Ascending aorta (tissue), 2 donors: ENCODE results near the gene PIWIL1. TPM values are rescaled to one million over a fixed set of nuclear protein-coding genes. Genes with fewer than 3 reads are reported as not detected.

Source experiments
- DNase-seq, 2 donors: peaks; one replicate each; pipeline ENCODE4 v3.0.0-alpha.2; 2019; ENCODE audit warnings: low spot score in 2 of 2
- H3K27ac ChIP-seq, 2 donors: fragments of 200-600 bp; sonication (generic); one replicate each; pipeline ENCODE4 v1.5.1; 2016 to 2017; ENCODE audit warnings: mild to moderate bottlenecking in 1 of 2
- H3K27me3 ChIP-seq: fragments of 200-600 bp; sonication (generic); one replicate; pipeline ENCODE4 v1.5.1; 2017
- H3K36me3 ChIP-seq, 2 donors: fragments of 200-600 bp; sonication (generic); one replicate each; pipeline ENCODE4 v1.5.1; 2016
- H3K4me1 ChIP-seq, 2 donors: fragments of 200-600 bp; sonication (generic); one replicate each; pipeline ENCODE4 v1.5.1; 2016 to 2017; ENCODE audit warnings: mild to moderate bottlenecking in 1 of 2
- H3K4me3 ChIP-seq, 2 donors: fragments of 200-600 bp; sonication (generic); one replicate each; pipeline ENCODE4 v1.5.1; 2016 to 2017; ENCODE audit warnings: mild to moderate bottlenecking in 1 of 2
- H3K9me3 ChIP-seq, 2 donors: fragments of 200-600 bp; sonication (generic); one replicate each; pipeline ENCODE4 v1.5.1; 2016
- CTCF ChIP-seq, 3 experiments: fragments of 200-600 bp in 2 of 3; fragments of 450-650 bp in 1 of 3; sonication (generic) in 2 of 3; IDR thresholded peaks; one replicate each; pipeline ENCODE4 v1.5.1; 2016 to 2019; ENCODE audit warnings: antibody characterized with exemption in 3 of 3, mild to moderate bottlenecking in 1 of 3, moderate library complexity in 1 of 3
- intact Hi-C: fragments of 100-400 bp; cut with DNase I; formaldehyde crosslinking; loops from one replicate; pipeline ENCODE4 v1.15.1; 2023
- total RNA-seq: library from RNA; depleted of rRNA; stranded (reverse); fragments of >200 nt; gene quantifications from one replicate; pipeline ENCODE4 v1.1.0, GENCODE V29; 2016

Gene PIWIL1
- total RNA-seq, 1 donor from 2014 or later, result not detected

DNA sequence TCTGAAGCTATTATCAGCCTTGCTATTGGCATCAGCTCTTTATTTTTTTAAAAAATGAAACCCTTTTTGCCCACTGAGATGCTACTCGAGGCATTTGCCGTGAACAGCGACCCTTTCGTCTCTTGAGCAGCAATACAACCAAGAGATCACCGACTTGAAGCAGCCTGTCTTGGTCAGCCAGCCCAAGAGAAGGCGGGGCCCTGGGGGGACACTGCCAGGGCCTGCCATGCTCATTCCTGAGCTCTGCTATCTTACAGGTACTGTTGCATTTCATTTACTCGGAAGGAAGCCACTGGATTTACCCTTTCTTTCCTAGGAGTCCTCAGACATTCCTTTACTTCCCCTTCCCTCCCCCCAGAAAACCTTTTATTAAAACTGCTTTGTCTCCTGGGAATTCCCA, 16.7 kb downstream of the PIWIL1 start:
- no peak overlapping the region for H3K27ac ChIP-seq

GRCh38 chr12:130356222-130356621, 18.5 kb downstream of the PIWIL1 start:
- TF ChIP-seq CTCF (IDR thresholded peaks at IDR 0.05), result no peak
- no peaks in the 10 kb centered on the region for H3K27me3 ChIP-seq
- H3K4me1 ChIP-seq, result no peaks in the 10 kb centered on the region
- H3K4me3 ChIP-seq, result no peak overlapping the region
- H3K36me3 ChIP-seq, result no peaks in the 10 kb centered on the region
- no peak for DNase-seq
- no peak overlapping the region for H3K27ac ChIP-seq
- no peaks in the 10 kb centered on the region for H3K9me3 ChIP-seq
- intact Hi-C loops, result no loop called here

More for the DNA sequence above, 16.7 kb downstream of the PIWIL1 start:
- Histone ChIP-seq H3K4me1 (no peaks in the 10 kb centered on the region), H3K9me3 (no peaks in the 10 kb centered on the region), H3K36me3 (no peaks in the 10 kb centered on the region), H3K27me3 (no peaks in the 10 kb centered on the region), H3K4me3 (no peak overlapping the region)
- intact Hi-C loops, result no loop called here
- DNase-seq, result no peak
- TF ChIP-seq CTCF (IDR thresholded peaks at IDR 0.05), result no peak

- no peak overlapping the region for H3K27ac ChIP-seq
- no peak for DNase-seq
- H3K4me3 ChIP-seq, result no peak overlapping the region
- no peaks in the 10 kb centered on the region for H3K36me3 ChIP-seq
- no peaks in the 10 kb centered on the region for H3K9me3 ChIP-seq
- H3K27me3 ChIP-seq, result no peaks in the 10 kb centered on the region
- intact Hi-C loops, result no loop called here
- TF ChIP-seq CTCF (IDR thresholded peaks at IDR 0.05), result no peak
- no peaks in the 10 kb centered on the region for H3K4me1 ChIP-seq
Observed at GRCh38 chr12:130357241-130357640, 19.6 kb downstream of the PIWIL1 start.

DNA sequence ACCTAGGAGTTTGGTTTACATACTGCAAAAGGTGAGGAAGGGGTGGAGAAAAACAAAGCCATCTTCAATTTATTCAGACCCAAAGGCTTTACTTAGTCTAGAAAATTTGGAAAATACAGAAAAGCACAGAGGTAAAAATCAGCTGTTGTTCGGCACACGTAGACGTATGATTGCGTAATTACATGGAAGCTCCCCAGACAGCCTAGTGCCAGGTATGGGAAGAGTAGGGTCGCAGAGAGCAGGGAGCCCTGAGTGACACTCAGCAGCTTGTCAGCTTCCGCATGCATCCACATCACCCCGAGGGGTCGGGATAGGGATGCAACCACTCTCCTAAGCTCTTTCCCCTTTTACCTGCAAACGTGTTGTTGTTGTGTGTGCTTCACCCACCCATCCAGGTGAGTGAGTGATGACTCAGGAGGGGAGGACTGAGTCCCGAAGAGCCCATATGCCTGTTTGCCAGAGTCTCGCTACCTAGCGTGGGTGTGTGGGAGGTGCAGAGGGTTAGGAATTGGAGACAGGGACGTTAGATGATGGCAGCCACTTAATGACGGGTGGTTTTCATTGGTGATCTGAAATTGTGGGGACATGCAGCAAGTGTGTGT, 20.1 kb downstream of the PIWIL1 start:
- H3K9me3 ChIP-seq, result no peaks in the 10 kb centered on the region
- H3K4me1 ChIP-seq, result no peaks in the 10 kb centered on the region
- H3K27me3 ChIP-seq, result no peaks in the 10 kb centered on the region
- H3K27ac ChIP-seq, result no peak overlapping the region
- no peaks in the 10 kb centered on the region for H3K36me3 ChIP-seq
- no peak for DNase-seq
- intact Hi-C loops, result no loop called here
- H3K4me3 ChIP-seq, result no peak overlapping the region
- no peak for TF ChIP-seq CTCF (IDR thresholded peaks at IDR 0.05)

DNA sequence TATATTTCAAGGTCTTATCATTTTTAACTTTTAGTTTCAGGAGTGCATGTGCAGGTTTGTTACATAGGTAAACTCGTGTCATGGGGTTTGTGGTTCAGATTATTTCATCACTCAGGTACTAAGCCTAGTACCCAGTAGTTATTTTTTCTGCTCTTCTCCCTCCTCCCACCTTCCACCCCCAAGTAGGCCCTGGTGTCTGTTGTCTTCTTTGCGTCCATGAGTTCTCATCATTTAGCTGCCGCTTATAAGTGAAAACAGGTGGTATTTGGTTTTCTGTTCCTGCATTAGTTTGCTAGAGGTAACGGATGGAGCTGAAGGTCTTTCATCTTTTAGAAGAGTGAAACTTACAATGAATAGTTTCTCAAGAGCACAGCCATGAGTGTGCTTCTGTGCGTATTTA, 24.4 kb downstream of the PIWIL1 start:
- no peak for TF ChIP-seq CTCF (IDR thresholded peaks at IDR 0.05)
- no peak for DNase-seq
- intact Hi-C loops, result no loop called here
- Histone ChIP-seq H3K9me3 (no peaks in the 10 kb centered on the region), H3K27ac (no peak overlapping the region), H3K27me3 (no peaks in the 10 kb centered on the region), H3K4me1 (no peaks in the 10 kb centered on the region), H3K36me3 (no peaks in the 10 kb centered on the region), H3K4me3 (no peak overlapping the region)

GRCh38 chr12:130364578-130364977, 26.9 kb downstream of the PIWIL1 start:
- intact Hi-C loops, result no loop called here
- Histone ChIP-seq H3K27me3 (no peaks in the 10 kb centered on the region), H3K27ac (no peak overlapping the region), H3K4me1 (no peaks in the 10 kb centered on the region), H3K9me3 (no peaks in the 10 kb centered on the region), H3K4me3 (no peak overlapping the region), H3K36me3 (no peaks in the 10 kb centered on the region)
- no peak for TF ChIP-seq CTCF (IDR thresholded peaks at IDR 0.05)
- DNase-seq, result no peak
